ENCODE results near the gene ZBED4. TPM values are rescaled to one million over a fixed set of nuclear protein-coding genes. Genes with fewer than 3 reads are reported as not detected.

ZBED4 gene
- total RNA-seq, 1 donor from 2014 or later: 9.1 TPM

- intact Hi-C loops (cut with DNase I): no loop called here
- no peaks in the 10 kb centered on the region for H3K4me1 ChIP-seq
- no peaks in the 10 kb centered on the region for H3K9me3 ChIP-seq
- no peaks in the 10 kb centered on the region for H3K27me3 ChIP-seq
- no peak for DNase-seq (ENCODE audit: extremely low spot score in 2 of 2)
- H3K27ac ChIP-seq: no peak overlapping the region
- H3K36me3 ChIP-seq: peaks cover 0 to 31% of the 10 kb centered on the region in 2 donors
- H3K4me3 ChIP-seq: no peak overlapping the region
- TF ChIP-seq POLR2AphosphoS5 (IDR thresholded peaks at IDR 0.05; ENCODE audit: insufficient read depth in 1 of 2, low read depth in 1 of 2) (no peak), POLR2A (IDR thresholded peaks at IDR 0.05) (no peak), CTCF (IDR thresholded peaks at IDR 0.05) (no peak)
Observed at GRCh38 chr22:49885281-49885680, 31.6 kb downstream of the ZBED4 start.

- H3K4me3 ChIP-seq: no peak overlapping the region
- no peak for TF ChIP-seq CTCF (IDR thresholded peaks at IDR 0.05)
- TF ChIP-seq POLR2A (IDR thresholded peaks at IDR 0.05): no peak
- no peak for TF ChIP-seq POLR2AphosphoS5 (IDR thresholded peaks at IDR 0.05; ENCODE audit: insufficient read depth in 1 of 2, low read depth in 1 of 2)
- intact Hi-C loops (cut with DNase I): no loop called here
- H3K4me1 ChIP-seq: no peaks in the 10 kb centered on the region
- peaks cover 0 to 31% of the 10 kb centered on the region in 2 donors for H3K36me3 ChIP-seq
- no peak for DNase-seq (ENCODE audit: extremely low spot score in 2 of 2)
- no peaks in the 10 kb centered on the region for H3K9me3 ChIP-seq
- H3K27me3 ChIP-seq: no peaks in the 10 kb centered on the region
- no peak overlapping the region for H3K27ac ChIP-seq
Observed at GRCh38 chr22:49885881-49886280, 32.2 kb downstream of the ZBED4 start.

- Histone ChIP-seq H3K36me3 (peaks cover 0 to 31% of the 10 kb centered on the region in 2 donors), H3K4me3 (no peak overlapping the region), H3K27ac (no peak overlapping the region), H3K4me1 (no peaks in the 10 kb centered on the region), H3K9me3 (no peaks in the 10 kb centered on the region), H3K27me3 (no peaks in the 10 kb centered on the region)
- TF ChIP-seq CTCF (IDR thresholded peaks at IDR 0.05) (no peak), POLR2AphosphoS5 (IDR thresholded peaks at IDR 0.05; ENCODE audit: insufficient read depth in 1 of 2, low read depth in 1 of 2) (no peak), POLR2A (IDR thresholded peaks at IDR 0.05) (no peak)
- intact Hi-C loops (cut with DNase I): no loop called here
- DNase-seq (ENCODE audit: extremely low spot score in 2 of 2): no peak
Observed at GRCh38 chr22:49886346-49887063, 32.9 kb downstream of the ZBED4 start.

- Histone ChIP-seq H3K27ac (no peak overlapping the region), H3K27me3 (no peaks in the 10 kb centered on the region), H3K4me3 (no peak overlapping the region), H3K9me3 (no peaks in the 10 kb centered on the region), H3K4me1 (no peaks in the 10 kb centered on the region), H3K36me3 (peaks cover 0 to 31% of the 10 kb centered on the region in 2 donors)
- intact Hi-C loops (cut with DNase I): no loop called here
- no peak for DNase-seq (ENCODE audit: extremely low spot score in 2 of 2)
- TF ChIP-seq CTCF (IDR thresholded peaks at IDR 0.05) (no peak), POLR2A (IDR thresholded peaks at IDR 0.05) (no peak), POLR2AphosphoS5 (IDR thresholded peaks at IDR 0.05; ENCODE audit: insufficient read depth in 1 of 2, low read depth in 1 of 2) (no peak)
Observed at GRCh38 chr22:49887064-49887451, 33.4 kb downstream of the ZBED4 start.

- no peaks in the 10 kb centered on the region for H3K4me1 ChIP-seq
- TF ChIP-seq POLR2AphosphoS5 (IDR thresholded peaks at IDR 0.05; ENCODE audit: insufficient read depth in 1 of 2, low read depth in 1 of 2): no peak
- no peak for TF ChIP-seq POLR2A (IDR thresholded peaks at IDR 0.05)
- no peak for TF ChIP-seq CTCF (IDR thresholded peaks at IDR 0.05)
- H3K27ac ChIP-seq: no peak overlapping the region
- H3K36me3 ChIP-seq: peaks cover 0 to 31% of the 10 kb centered on the region in 2 donors
- no peak for DNase-seq (ENCODE audit: extremely low spot score in 2 of 2)
- H3K9me3 ChIP-seq: no peaks in the 10 kb centered on the region
- H3K27me3 ChIP-seq: no peaks in the 10 kb centered on the region
- intact Hi-C loops (cut with DNase I): no loop called here
- no peak overlapping the region for H3K4me3 ChIP-seq
Observed at GRCh38 chr22:49887702-49888101, 34.1 kb downstream of the ZBED4 start.
